ENCODE results near the gene HOXD9. TPM values are rescaled to one million over a fixed set of nuclear protein-coding genes. Genes with fewer than 3 reads are reported as not detected.

Gene HOXD9
- total RNA-seq, 1 experiment from 2014 or later = not detected

DNA sequence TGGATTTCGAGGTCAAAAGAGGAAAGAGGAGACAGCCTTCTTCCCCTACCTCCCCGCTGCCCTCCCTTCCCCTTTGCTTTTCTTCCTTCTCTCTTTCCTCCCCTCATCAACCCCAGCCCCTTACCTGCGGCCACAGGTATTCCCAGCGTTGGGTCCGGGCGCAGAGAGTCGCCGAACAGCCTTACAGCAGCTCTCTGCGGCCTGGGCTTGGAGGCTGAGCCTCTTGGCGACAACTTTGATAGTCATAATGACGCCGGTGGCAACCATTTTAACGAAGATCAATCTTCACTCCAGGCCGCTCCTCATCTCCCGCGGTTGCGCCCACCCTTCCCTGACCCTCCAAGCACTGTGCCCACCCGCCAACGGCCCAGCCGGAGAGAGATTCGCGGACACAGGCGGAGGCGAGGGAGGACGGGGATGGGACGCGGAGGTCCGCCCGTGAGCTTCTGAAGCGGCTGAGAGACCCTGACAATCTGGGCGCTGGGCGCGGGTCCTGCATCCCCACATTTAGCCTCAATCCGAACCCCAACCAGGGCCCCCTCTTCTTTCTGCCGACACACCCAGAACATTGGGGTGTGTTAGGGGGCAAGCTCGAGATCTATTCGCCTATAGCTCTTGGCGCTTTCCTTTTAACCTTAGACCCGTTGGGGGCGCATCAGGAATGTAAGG, 37.3 kb upstream of the HOXD9 start (continued):
- TF ChIP-seq, protein P1, sequence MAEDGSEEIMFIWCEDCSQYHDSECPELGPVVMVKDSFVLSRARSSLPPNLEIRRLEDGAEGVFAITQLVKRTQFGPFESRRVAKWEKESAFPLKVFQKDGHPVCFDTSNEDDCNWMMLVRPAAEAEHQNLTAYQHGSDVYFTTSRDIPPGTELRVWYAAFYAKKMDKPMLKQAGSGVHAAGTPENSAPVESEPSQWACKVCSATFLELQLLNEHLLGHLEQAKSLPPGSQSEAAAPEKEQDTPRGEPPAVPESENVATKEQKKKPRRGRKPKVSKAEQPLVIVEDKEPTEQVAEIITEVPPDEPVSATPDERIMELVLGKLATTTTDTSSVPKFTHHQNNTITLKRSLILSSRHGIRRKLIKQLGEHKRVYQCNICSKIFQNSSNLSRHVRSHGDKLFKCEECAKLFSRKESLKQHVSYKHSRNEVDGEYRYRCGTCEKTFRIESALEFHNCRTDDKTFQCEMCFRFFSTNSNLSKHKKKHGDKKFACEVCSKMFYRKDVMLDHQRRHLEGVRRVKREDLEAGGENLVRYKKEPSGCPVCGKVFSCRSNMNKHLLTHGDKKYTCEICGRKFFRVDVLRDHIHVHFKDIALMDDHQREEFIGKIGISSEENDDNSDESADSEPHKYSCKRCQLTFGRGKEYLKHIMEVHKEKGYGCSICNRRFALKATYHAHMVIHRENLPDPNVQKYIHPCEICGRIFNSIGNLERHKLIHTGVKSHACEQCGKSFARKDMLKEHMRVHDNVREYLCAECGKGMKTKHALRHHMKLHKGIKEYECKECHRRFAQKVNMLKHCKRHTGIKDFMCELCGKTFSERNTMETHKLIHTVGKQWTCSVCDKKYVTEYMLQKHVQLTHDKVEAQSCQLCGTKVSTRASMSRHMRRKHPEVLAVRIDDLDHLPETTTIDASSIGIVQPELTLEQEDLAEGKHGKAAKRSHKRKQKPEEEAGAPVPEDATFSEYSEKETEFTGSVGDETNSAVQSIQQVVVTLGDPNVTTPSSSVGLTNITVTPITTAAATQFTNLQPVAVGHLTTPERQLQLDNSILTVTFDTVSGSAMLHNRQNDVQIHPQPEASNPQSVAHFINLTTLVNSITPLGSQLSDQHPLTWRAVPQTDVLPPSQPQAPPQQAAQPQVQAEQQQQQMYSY (CRISPR knock-in tag; IDR thresholded peaks at IDR 0.05) = no peak
- TF ChIP-seq, protein P2, sequence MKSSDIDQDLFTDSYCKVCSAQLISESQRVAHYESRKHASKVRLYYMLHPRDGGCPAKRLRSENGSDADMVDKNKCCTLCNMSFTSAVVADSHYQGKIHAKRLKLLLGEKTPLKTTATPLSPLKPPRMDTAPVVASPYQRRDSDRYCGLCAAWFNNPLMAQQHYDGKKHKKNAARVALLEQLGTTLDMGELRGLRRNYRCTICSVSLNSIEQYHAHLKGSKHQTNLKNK (CRISPR knock-in tag; IDR thresholded peaks at IDR 0.05) = no peak

DNA sequence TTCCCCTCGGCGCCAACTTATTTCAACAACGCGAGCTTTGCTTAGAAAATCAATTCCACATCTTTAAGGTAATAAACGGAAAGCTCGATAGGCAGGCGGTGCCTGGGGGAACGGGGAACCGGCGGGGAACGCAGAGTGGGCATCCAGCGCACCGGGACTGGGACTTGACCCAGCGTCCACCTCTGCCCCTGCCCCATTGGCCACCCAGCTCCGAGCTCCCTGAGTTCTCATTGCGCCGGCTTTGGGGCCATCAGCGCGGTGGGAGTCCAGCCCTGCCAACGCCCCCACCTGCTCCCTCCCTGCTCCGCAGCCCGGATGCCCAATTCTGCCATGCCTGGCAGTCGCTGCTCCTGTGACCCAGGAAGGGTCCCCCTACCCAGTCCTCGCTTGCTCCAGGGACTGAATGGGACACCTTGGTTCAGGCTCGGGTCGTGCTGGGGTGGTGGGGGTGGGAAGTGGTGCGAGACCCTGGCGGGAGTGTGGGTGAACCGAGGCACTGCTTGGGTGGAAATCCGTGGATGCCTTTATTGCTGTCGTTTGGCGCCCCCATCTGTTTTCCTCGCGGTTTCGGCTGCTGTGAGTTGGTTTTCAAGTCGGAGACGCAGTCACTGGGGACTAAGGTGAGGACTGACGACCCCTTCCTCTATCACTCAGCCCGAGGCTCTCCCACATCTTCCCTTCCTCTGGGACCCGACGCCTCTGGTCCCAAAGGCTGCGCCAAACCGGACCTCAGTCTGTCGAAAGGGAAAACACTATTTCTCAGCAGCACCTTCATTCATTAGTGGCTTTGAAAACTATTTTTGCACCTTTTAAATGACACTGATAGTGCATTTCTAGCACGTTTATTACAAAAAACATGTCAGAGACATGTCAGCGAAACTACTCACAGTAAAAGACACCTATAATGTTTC, 36.4 kb upstream of the HOXD9 start:
- POLR2A ChIA-PET = no interaction called here
- CTCF ChIA-PET = interaction anchor here (0.8 to 1.6 kb wide), 11 partner anchors 8 to 835 kb away, joined by 3 to 27 read pairs (median 3); no protein-coding TSS in a partner anchor
- no peak for TF ChIP-seq ZNF317 (CRISPR knock-in tag; IDR thresholded peaks at IDR 0.05; ENCODE audit: borderline replicate concordance, low read depth)
- TF ChIP-seq, protein P1 (CRISPR knock-in tag; IDR thresholded peaks at IDR 0.05) = peak; percentile 67
- Mint-ChIP-seq H3K4me3 (peak overlapping the region; percentile 30), H3K4me1 (peaks cover 46% of the 10 kb centered on the region), H3K27me3 (ENCODE audit: low read depth) (peaks cover 100% of the 10 kb centered on the region), H3K9me3 (no peaks in the 10 kb centered on the region), H3K27ac (no peak overlapping the region), H3K36me3 (peaks cover 8% of the 10 kb centered on the region)
- ATAC-seq (peak; percentile 6), DNase-seq (ENCODE audit: low spot score) (peak; percentile 69)

DNA sequence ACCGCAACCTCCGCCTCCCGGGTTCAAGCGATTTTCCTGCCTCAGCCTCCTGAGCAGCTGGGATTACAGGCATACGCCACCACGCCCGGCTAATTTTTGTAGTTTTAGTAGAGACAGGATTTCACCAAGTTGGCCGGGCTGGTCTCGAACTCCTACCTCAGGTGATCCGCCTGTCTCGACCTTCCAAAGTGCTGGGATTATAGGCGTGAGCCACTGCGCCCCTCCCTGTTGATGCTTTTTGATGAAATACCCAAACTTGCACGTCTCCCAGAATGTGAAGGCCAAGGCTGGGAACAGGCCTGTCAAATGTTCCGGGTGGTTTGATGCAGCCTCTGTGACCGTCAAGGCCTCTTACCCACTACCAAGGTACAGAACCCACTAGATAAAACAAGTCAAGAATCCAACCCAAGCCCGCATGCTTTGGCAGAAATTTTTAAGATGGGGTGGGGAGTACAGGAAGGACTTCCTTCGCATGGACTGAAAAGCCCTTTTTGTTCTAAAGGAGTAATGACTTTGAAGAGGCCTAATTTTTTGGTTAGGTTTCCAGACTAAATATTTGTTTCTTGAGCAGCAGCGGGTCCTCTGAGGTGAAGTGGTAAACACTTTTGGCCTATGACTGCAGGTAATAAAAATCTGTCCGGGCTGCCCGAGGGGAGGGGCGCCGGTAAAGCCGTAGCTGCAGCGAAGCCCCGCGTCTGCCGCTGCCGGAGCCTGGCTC, 35.0 kb upstream of the HOXD9 start:
- no peak for ATAC-seq
- POLR2A ChIA-PET = no interaction called here
- Mint-ChIP-seq H3K4me3 (peak overlapping the region; percentile 81), H3K27ac (no peak overlapping the region), H3K9me3 (no peaks in the 10 kb centered on the region), H3K36me3 (peaks cover 7% of the 10 kb centered on the region), H3K4me1 (peaks cover 49% of the 10 kb centered on the region), H3K27me3 (ENCODE audit: low read depth) (peaks cover 99% of the 10 kb centered on the region)
- CTCF ChIA-PET = interaction anchor here (0.6 to 2.4 kb wide), 7 partner anchors 8 to 93 kb away, joined by 3 to 27 read pairs (median 3); partner anchors contain the start of gene HOXD11
- no peak for DNase-seq (ENCODE audit: low spot score)
- TF ChIP-seq ESRRA (CRISPR knock-in tag; IDR thresholded peaks at IDR 0.05; ENCODE audit: borderline replicate concordance) (no peak), NFYB (CRISPR knock-in tag; conservative IDR thresholded peaks at IDR 0.05; ENCODE audit: low read depth) (no peak), NR3C1 (CRISPR knock-in tag; conservative IDR thresholded peaks at IDR 0.05; ENCODE audit: low read depth) (no peak), CREB1 (CRISPR knock-in tag; IDR thresholded peaks at IDR 0.05) (no peak), OVOL2 (CRISPR knock-in tag; IDR thresholded peaks at IDR 0.05; ENCODE audit: borderline replicate concordance) (no peak), IRF2 (CRISPR knock-in tag; IDR thresholded peaks at IDR 0.05; ENCODE audit: borderline replicate concordance, low read depth) (no peak)
- TF ChIP-seq, protein P3, sequence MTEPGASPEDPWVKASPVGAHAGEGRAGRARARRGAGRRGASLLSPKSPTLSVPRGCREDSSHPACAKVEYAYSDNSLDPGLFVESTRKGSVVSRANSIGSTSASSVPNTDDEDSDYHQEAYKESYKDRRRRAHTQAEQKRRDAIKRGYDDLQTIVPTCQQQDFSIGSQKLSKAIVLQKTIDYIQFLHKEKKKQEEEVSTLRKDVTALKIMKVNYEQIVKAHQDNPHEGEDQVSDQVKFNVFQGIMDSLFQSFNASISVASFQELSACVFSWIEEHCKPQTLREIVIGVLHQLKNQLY (CRISPR knock-in tag; IDR thresholded peaks at IDR 0.05) = no peak
- TF ChIP-seq, protein P4, sequence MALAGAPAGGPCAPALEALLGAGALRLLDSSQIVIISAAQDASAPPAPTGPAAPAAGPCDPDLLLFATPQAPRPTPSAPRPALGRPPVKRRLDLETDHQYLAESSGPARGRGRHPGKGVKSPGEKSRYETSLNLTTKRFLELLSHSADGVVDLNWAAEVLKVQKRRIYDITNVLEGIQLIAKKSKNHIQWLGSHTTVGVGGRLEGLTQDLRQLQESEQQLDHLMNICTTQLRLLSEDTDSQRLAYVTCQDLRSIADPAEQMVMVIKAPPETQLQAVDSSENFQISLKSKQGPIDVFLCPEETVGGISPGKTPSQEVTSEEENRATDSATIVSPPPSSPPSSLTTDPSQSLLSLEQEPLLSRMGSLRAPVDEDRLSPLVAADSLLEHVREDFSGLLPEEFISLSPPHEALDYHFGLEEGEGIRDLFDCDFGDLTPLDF (CRISPR knock-in tag; IDR thresholded peaks at IDR 0.05) = no peak
- TF ChIP-seq, protein P5, sequence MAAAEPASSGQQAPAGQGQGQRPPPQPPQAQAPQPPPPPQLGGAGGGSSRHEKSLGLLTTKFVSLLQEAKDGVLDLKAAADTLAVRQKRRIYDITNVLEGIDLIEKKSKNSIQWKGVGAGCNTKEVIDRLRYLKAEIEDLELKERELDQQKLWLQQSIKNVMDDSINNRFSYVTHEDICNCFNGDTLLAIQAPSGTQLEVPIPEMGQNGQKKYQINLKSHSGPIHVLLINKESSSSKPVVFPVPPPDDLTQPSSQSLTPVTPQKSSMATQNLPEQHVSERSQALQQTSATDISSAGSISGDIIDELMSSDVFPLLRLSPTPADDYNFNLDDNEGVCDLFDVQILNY (CRISPR knock-in tag; IDR thresholded peaks at IDR 0.05) = no peak
- TF ChIP-seq, protein P6, sequence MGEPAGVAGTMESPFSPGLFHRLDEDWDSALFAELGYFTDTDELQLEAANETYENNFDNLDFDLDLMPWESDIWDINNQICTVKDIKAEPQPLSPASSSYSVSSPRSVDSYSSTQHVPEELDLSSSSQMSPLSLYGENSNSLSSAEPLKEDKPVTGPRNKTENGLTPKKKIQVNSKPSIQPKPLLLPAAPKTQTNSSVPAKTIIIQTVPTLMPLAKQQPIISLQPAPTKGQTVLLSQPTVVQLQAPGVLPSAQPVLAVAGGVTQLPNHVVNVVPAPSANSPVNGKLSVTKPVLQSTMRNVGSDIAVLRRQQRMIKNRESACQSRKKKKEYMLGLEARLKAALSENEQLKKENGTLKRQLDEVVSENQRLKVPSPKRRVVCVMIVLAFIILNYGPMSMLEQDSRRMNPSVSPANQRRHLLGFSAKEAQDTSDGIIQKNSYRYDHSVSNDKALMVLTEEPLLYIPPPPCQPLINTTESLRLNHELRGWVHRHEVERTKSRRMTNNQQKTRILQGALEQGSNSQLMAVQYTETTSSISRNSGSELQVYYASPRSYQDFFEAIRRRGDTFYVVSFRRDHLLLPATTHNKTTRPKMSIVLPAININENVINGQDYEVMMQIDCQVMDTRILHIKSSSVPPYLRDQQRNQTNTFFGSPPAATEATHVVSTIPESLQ (CRISPR knock-in tag; IDR thresholded peaks at IDR 0.05) = no peak
- TF ChIP-seq, protein P7, sequence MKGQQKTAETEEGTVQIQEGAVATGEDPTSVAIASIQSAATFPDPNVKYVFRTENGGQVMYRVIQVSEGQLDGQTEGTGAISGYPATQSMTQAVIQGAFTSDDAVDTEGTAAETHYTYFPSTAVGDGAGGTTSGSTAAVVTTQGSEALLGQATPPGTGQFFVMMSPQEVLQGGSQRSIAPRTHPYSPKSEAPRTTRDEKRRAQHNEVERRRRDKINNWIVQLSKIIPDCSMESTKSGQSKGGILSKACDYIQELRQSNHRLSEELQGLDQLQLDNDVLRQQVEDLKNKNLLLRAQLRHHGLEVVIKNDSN (CRISPR knock-in tag; IDR thresholded peaks at IDR 0.05) = no peak

All from WTC11 (cell line).